Endothelial cell of umbilical vein (primary cell): Measurements from ENCODE around the gene PRKAG2. TPM values are rescaled to one million over a fixed set of nuclear protein-coding genes. Genes with fewer than 3 reads are reported as not detected.

Experiments
- BruUV-seq: library from RNA; stranded (reverse); fragments of 400-500 nt; replicated peaks from 2 replicates; lab custom pipeline; 2021; lab: Mats Ljungman, UMichigan
- CTCF ChIA-PET: fragments of 300-600, 350-600 bp; sonication (Branson Sonifier 250); formaldehyde crosslinking; loops from one replicate; lab custom pipeline; 2021; ENCODE audit warnings: antibody characterized with exemption, inconsistent platforms; lab: Charles Lee
- POLR2A ChIA-PET: fragments of 300-600, 350-600 bp; sonication (Branson Sonifier 250); formaldehyde crosslinking; loops from one replicate; lab custom pipeline; 2021; ENCODE audit warnings: antibody characterized with exemption, inconsistent platforms; lab: Charles Lee
- DNase-seq: peaks from one replicate; pipeline ENCODE4 v3.0.0-alpha.2; 2011; ENCODE audit warnings: low read depth, low spot score
- FAIRE-seq: peaks from 2 replicates; lab custom pipeline; 2011; peaks lifted over from hg19 to GRCh38; lab: Jason Lieb, UNC
- H2AFZ ChIP-seq: 2 replicates; pipeline ENCODE4 v1.6.0; 2012; ENCODE audit warnings: low read depth, low read length, control low read depth, inconsistent platforms
- H3K27ac ChIP-seq: 2 replicates; pipeline ENCODE4 v1.5.1; 2011; ENCODE audit warnings: low read depth, mild to moderate bottlenecking, control low read depth, low read length, moderate library complexity; ENCODE audit not compliant: insufficient read depth
- H3K27me3 ChIP-seq, 2 experiments: 2 replicates each; pipeline versions ENCODE4 v1.6.0 to v1.6.1; 2011; ENCODE audit warnings: low read length in 2 of 2, mixed read lengths in 1 of 2; ENCODE audit not compliant: control insufficient read depth in 2 of 2, insufficient read depth in 2 of 2
- H3K36me3 ChIP-seq, 2 experiments: 2 replicates in 1 of 2; 3 replicates in 1 of 2; pipeline ENCODE4 v1.5.1; 2011; ENCODE audit warnings: low read length in 2 of 2, mild to moderate bottlenecking in 1 of 2, moderate library complexity in 1 of 2; ENCODE audit not compliant: control insufficient read depth in 2 of 2, insufficient read depth in 2 of 2; ENCODE audit errors: extremely low read depth in 1 of 2
- H3K4me1 ChIP-seq: 3 replicates; pipeline ENCODE4 v1.5.1; 2011; ENCODE audit warnings: mild to moderate bottlenecking, low read length; ENCODE audit not compliant: control insufficient read depth, insufficient read depth; ENCODE audit errors: extremely low read depth
- H3K4me2 ChIP-seq: 2 replicates; pipeline ENCODE4 v1.6.1; 2011; ENCODE audit warnings: low read length, control low read depth, mixed read lengths; ENCODE audit not compliant: insufficient read depth
- H3K4me3 ChIP-seq, 3 experiments: fragments of 200-600 bp in 1 of 3; sonication (generic), shearing (Covaris generic) in 1 of 3; replicated peaks in 1 of 3; 2 replicates each; pipeline ENCODE4 v1.5.1; 2011 to 2016; ENCODE audit warnings: control low read depth in 3 of 3, low read length in 3 of 3, mild to moderate bottlenecking in 2 of 3, inconsistent platforms in 1 of 3, low read depth in 1 of 3, moderate library complexity in 1 of 3; ENCODE audit not compliant: insufficient read depth in 1 of 3
- H3K79me2 ChIP-seq: 2 replicates; pipeline ENCODE4 v1.6.0; 2012; ENCODE audit warnings: low read length, inconsistent platforms; ENCODE audit not compliant: control insufficient read depth, insufficient read depth
- H3K9ac ChIP-seq: replicated peaks from 2 replicates; pipeline ENCODE3; 2011; ENCODE audit warnings: low read length, control low read depth; ENCODE audit not compliant: insufficient read depth; ENCODE audit errors: extremely low read depth
- H3K9me1 ChIP-seq: replicated peaks from 3 replicates; pipeline ENCODE4 v1.6.0; 2011; ENCODE audit warnings: mild to moderate bottlenecking, low read length; ENCODE audit not compliant: control insufficient read depth, insufficient read depth; ENCODE audit errors: extremely low read depth
- H3K9me3 ChIP-seq: replicated peaks from 2 replicates; pipeline ENCODE4 v1.5.1; 2012; ENCODE audit warnings: low read length, inconsistent platforms; ENCODE audit not compliant: control insufficient read depth, insufficient read depth
- H4K20me1 ChIP-seq: replicated peaks from 2 replicates; pipeline ENCODE3; 2011; ENCODE audit warnings: mild to moderate bottlenecking, low read length; ENCODE audit not compliant: control insufficient read depth, insufficient read depth; ENCODE audit errors: extremely low read depth
- CTCF ChIP-seq, 2 donors: IDR thresholded peaks; 1 replicate in 1 of 2; 2 replicates in 1 of 2; pipeline ENCODE4 v1.5.1; 2011; ENCODE audit warnings: low read length in 2 of 2, mild to moderate bottlenecking in 2 of 2, moderate library complexity in 2 of 2, control low read depth in 1 of 2, inconsistent platforms in 1 of 2, low read depth in 1 of 2; ENCODE audit not compliant: insufficient read depth in 1 of 2; ENCODE audit errors: extremely low read depth in 1 of 2
- EZH2 ChIP-seq: IDR thresholded peaks from 2 replicates; pipeline ENCODE4 v1.6.1; 2012; ENCODE audit warnings: borderline replicate concordance, low read depth, mild to moderate bottlenecking, moderate library complexity, low read length, inconsistent platforms; ENCODE audit not compliant: severe bottlenecking
- FOS ChIP-seq: IDR thresholded peaks from 2 replicates; pipeline ENCODE4 v1.6.1; 2011; ENCODE audit warnings: mild to moderate bottlenecking, low read length, moderate library complexity, borderline replicate concordance; ENCODE audit not compliant: insufficient read depth
- GATA2 ChIP-seq: IDR thresholded peaks from 2 replicates; pipeline ENCODE4 v1.7.0; 2011; ENCODE audit warnings: low read depth, mild to moderate bottlenecking, moderate library complexity, mixed read lengths, low read length; ENCODE audit not compliant: insufficient read length, insufficient read depth
- JUN ChIP-seq: IDR thresholded peaks from 2 replicates; pipeline ENCODE4 v1.6.1; 2011; ENCODE audit warnings: borderline replicate concordance, low read depth; ENCODE audit not compliant: insufficient read length, insufficient read depth
- MAX ChIP-seq: IDR thresholded peaks from 2 replicates; pipeline ENCODE4 v1.6.1; 2011; ENCODE audit not compliant: insufficient read depth, insufficient read length
- POLR2A ChIP-seq: IDR thresholded peaks from 2 replicates; pipeline ENCODE4 v1.6.1; 2012; ENCODE audit warnings: low read depth, mild to moderate bottlenecking, control low read depth, low read length
- POLR2AphosphoS5 ChIP-seq: IDR thresholded peaks from 2 replicates; pipeline ENCODE4 v1.6.1; 2012; ENCODE audit warnings: low read depth, mild to moderate bottlenecking, control low read depth, low read length, moderate library complexity; ENCODE audit not compliant: insufficient read depth
- dilution Hi-C: fragments of 300-500 bp; cut with MboI; formaldehyde crosslinking; loops from one replicate; pipeline ENCODE4 v1.15.0; 2019; ENCODE audit warnings: low sequenced_read_pairs; ENCODE audit not compliant: extremely low pct_ligation_motif_present
- intact Hi-C: fragments of 100-400 bp; cut with micrococcal nuclease; formaldehyde crosslinking; loops from one replicate; pipeline ENCODE4 v1.10.0; 2022
- polyA plus RNA-seq, 4 experiments: library from polyadenylated mRNA; depleted of rRNA in 3 of 4; stranded (reverse) in 3 of 4; unstranded in 1 of 4; fragments of >200 nt; gene quantifications; 2 replicates each; pipeline versions ENCODE4 v1.2.1 to v1.2.3, GENCODE V29; 2011 to 2012; ENCODE audit warnings: missing spikeins in 1 of 4
- total RNA-seq: library from RNA; stranded (reverse); gene quantifications from 2 replicates; pipeline ENCODE4 v1.2.3, GENCODE V29; 2021

The PRKAG2 gene
- total and polyA plus RNA-seq, 2 donors (not counting 3 experiments of a cell fraction or from before 2014, with no cell fraction given), result 19.3 to 51.5 TPM

- no peak overlapping the region for H3K9ac ChIP-seq
- no peak overlapping the region for H3K4me2 ChIP-seq
- H3K36me3 ChIP-seq, result peaks cover 3 to 4% of the 10 kb centered on the region in 2 experiments
- H3K4me3 ChIP-seq, result no peak overlapping the region
- no peaks in the 10 kb centered on the region for H3K9me3 ChIP-seq
- no TSS peak for BruUV-seq
- no peak for FAIRE-seq
- H3K4me1 ChIP-seq, result no peaks in the 10 kb centered on the region
- intact Hi-C loops, result loop anchor here (1.0 to 5.0 kb wide), 5 partner anchors 62 to 189 kb away; no protein-coding TSS in a partner anchor
- no peak for TF ChIP-seq GATA2
- peak; percentile 37 for TF ChIP-seq CTCF (IDR thresholded peaks at IDR 0.05; ENCODE audit: extremely low read depth in 1 of 2, insufficient read depth in 1 of 2, low read depth in 1 of 2, low read length in 2 of 2)
- no peak for TF ChIP-seq FOS
- no peak for TF ChIP-seq MAX
- TF ChIP-seq JUN, result no peak
- TF ChIP-seq EZH2, result no peak
- TF ChIP-seq POLR2A, result no peak
- no peak for TF ChIP-seq POLR2AphosphoS5
- no peaks in the 10 kb centered on the region for H3K79me2 ChIP-seq
- CTCF ChIA-PET, result interaction anchor here (1.0 to 2.9 kb wide), 7 partner anchors 15 to 213 kb away, joined by 3 to 24 read pairs (median 7); no protein-coding TSS in a partner anchor
- H3K9me1 ChIP-seq, result no peaks in the 10 kb centered on the region
- H3K27ac ChIP-seq, result no peak overlapping the region
- no peaks in the 10 kb centered on the region for H4K20me1 ChIP-seq
- no peak overlapping the region for H2AFZ ChIP-seq
- no peaks in the 10 kb centered on the region for H3K27me3 ChIP-seq
- DNase-seq, result peak; percentile 61
- POLR2A ChIA-PET, result no interaction called here
- dilution Hi-C loops, result no loop called here
Measured at GRCh38 chr7:151570366-151570915, 306.5 kb downstream of the PRKAG2 start.
